K562 (cell line): Measurements from ENCODE around the gene RHOU.

Source experiments
- COPS2 ChIP-seq: fragments of 450-650 bp; conservative IDR thresholded peaks from 2 replicates; pipeline ENCODE4 v1.6.1; 2016; ENCODE audit warnings: mild to moderate bottlenecking, moderate library complexity
- EP300 ChIP-seq: IDR thresholded peaks from 2 replicates; pipeline ENCODE4 v1.6.1; 2012; ENCODE audit warnings: low read length, improper control_type of control experiment
- IRF2 ChIP-seq: sonication (generic); formaldehyde crosslinking; IDR thresholded peaks from 2 replicates; pipeline ENCODE4 v1.8.1; 2022; ENCODE audit warnings: mild to moderate bottlenecking, missing genetic modification reagents
- POLR2A ChIP-seq: fragments of 450-650 bp; conservative IDR thresholded peaks from 2 replicates; pipeline ENCODE4 v1.6.1; 2016
- SREBF1 ChIP-seq: fragments of 150-350 bp; IDR thresholded peaks from 2 replicates; pipeline ENCODE4 v1.6.1; 2014; ENCODE audit warnings: antibody characterized with exemption, low read depth, low read length, borderline replicate concordance
- TF ChIP-seq, protein P1 (sequence below), 3 experiments: IDR thresholded peaks in 2 of 3; conservative IDR thresholded peaks in 1 of 3; 2 replicates each; pipeline ENCODE4 v1.5.1; 2011 to 2012; ENCODE audit warnings: low read length in 3 of 3, mild to moderate bottlenecking in 3 of 3, control low read depth in 2 of 3, improper control_type of control experiment in 1 of 3, inconsistent platforms in 1 of 3, low read depth in 1 of 3, mixed read lengths in 1 of 3, moderate library complexity in 1 of 3; ENCODE audit not compliant: insufficient read depth in 2 of 3
- TF ChIP-seq, protein P2 (sequence below): fragments of 450-650 bp; formaldehyde crosslinking; IDR thresholded peaks from 2 replicates; pipeline ENCODE4 v1.4.0; 2022; ENCODE audit warnings: missing genetic modification characterization
- TF ChIP-seq, protein P3 (sequence below): fragments of 450-650 bp; formaldehyde crosslinking; IDR thresholded peaks from 2 replicates; pipeline ENCODE4 v1.4.0; 2020; ENCODE audit warnings: mild to moderate bottlenecking, moderate library complexity

DNA sequence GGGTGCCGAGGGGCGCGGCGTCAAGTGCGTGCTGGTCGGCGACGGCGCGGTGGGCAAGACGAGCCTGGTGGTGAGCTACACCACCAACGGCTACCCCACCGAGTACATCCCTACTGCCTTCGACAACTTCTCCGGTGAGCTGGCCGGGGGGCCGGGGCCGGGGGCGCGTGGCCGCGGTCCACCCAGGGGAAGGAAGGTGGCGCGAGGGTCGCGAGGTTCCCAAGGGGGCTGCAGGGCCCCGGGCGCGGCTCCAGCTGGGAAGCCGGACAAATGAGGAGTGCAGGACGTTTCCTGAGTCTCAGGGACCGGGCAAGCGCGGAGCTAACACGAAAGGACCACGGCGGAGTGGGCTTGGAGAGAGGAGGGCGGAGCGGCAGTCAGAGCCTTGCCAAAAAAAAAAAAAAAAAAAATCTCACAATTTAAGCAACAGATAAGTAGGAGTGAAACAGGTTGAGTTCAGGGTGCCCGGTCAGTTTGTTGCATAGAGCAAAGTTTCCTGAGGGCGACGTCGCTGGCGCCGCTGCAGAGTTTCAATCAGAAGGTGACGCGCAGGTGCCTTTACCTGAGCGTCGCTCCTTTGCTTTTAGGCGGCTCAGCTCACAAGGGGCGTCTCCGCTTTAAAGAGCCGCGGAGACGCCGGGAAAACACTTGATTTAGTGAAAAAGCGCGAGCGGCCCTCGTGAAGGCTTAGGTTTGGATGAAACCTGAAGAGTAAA is 750 bp downstream of the RHOU start:
- TF ChIP-seq, protein P1, sequence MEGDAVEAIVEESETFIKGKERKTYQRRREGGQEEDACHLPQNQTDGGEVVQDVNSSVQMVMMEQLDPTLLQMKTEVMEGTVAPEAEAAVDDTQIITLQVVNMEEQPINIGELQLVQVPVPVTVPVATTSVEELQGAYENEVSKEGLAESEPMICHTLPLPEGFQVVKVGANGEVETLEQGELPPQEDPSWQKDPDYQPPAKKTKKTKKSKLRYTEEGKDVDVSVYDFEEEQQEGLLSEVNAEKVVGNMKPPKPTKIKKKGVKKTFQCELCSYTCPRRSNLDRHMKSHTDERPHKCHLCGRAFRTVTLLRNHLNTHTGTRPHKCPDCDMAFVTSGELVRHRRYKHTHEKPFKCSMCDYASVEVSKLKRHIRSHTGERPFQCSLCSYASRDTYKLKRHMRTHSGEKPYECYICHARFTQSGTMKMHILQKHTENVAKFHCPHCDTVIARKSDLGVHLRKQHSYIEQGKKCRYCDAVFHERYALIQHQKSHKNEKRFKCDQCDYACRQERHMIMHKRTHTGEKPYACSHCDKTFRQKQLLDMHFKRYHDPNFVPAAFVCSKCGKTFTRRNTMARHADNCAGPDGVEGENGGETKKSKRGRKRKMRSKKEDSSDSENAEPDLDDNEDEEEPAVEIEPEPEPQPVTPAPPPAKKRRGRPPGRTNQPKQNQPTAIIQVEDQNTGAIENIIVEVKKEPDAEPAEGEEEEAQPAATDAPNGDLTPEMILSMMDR (IDR thresholded peaks at IDR 0.05 in 2 of 3, conservative IDR thresholded peaks at IDR 0.05 in 1 of 3; ENCODE audit: insufficient read depth in 2 of 3, low read depth in 1 of 3, low read length in 3 of 3) = no peak
- TF ChIP-seq EP300 (no peak), IRF2 (CRISPR knock-in tag) (no peak), POLR2A (no peak), SREBF1 (no peak), COPS2 (no peak)
- TF ChIP-seq, protein P2, sequence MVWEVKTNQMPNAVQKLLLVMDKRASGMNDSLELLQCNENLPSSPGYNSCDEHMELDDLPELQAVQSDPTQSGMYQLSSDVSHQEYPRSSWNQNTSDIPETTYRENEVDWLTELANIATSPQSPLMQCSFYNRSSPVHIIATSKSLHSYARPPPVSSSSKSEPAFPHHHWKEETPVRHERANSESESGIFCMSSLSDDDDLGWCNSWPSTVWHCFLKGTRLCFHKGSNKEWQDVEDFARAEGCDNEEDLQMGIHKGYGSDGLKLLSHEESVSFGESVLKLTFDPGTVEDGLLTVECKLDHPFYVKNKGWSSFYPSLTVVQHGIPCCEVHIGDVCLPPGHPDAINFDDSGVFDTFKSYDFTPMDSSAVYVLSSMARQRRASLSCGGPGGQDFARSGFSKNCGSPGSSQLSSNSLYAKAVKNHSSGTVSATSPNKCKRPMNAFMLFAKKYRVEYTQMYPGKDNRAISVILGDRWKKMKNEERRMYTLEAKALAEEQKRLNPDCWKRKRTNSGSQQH (CRISPR knock-in tag) = no peak
- TF ChIP-seq, protein P3, sequence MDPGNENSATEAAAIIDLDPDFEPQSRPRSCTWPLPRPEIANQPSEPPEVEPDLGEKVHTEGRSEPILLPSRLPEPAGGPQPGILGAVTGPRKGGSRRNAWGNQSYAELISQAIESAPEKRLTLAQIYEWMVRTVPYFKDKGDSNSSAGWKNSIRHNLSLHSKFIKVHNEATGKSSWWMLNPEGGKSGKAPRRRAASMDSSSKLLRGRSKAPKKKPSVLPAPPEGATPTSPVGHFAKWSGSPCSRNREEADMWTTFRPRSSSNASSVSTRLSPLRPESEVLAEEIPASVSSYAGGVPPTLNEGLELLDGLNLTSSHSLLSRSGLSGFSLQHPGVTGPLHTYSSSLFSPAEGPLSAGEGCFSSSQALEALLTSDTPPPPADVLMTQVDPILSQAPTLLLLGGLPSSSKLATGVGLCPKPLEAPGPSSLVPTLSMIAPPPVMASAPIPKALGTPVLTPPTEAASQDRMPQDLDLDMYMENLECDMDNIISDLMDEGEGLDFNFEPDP (CRISPR knock-in tag) = no peak
